GM19099 (cell line): ENCODE results near the gene RPS6KA2.

Experiments used
- POLR2A ChIP-seq: IDR thresholded peaks from 3 replicates; pipeline ENCODE4 v1.6.1; 2011; ENCODE audit warnings: low read depth; ENCODE audit not compliant: insufficient read length; ENCODE audit errors: extremely low read depth

RPS6KA2 gene

DNA sequence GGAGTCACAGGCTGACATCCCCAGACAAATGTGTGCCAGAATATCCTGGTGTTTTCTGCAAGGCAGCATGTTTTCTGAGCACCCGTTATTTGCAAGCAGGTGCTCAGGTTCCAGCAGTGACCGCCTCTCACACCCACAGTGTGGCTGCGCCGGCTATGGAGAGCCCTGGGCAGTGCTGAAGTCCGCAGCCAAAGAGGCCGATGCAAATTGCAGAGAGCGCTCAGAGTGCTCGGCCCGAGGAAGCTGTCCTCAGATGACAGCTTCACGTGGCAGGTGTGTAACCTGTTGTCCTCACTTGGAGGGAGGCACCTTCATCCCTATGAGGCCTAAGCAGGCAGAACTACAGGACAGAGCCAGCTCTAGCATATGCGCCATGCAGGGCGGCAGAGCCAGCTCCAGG is 220.9 kb downstream of the RPS6KA2 start:
- no peak for TF ChIP-seq POLR2A

GRCh38 chr6:166405386-166405785 is 221.7 kb downstream of the RPS6KA2 start:
- TF ChIP-seq POLR2A, result no peak

DNA sequence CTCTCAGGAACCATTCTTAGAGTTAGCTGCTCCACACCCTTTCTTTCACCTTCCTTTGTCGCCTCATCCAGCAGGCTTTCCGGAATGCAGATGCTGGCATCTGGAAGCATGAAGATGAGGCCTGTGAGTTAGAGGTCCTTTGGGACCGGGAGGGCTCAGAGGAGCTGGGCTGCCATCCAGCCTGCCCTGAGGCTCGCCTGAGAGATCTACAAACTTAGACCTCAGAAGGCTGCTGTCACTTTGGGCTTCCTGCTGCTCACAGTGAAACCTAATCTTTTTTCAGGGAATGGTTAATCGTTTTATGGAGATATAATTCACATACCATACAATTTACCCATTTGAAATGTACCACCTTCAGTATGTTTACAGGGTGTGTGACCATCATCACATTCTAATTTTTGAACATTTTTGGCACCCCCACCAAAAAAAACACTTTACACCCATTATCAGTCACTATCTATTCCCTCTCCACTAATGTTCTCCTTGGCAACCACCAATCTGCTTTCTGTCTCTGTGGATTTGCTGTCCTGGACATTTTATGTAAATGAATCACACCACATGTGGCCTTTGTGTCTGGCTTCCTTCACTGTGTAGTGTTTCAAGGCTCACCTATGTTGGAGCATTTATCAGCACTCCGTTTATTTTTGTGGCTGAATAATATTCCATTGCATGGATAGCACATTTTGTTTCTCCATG is 224.3 kb downstream of the RPS6KA2 start:
- no peak for TF ChIP-seq POLR2A

GRCh38 chr6:166400181-166400580 is 226.9 kb downstream of the RPS6KA2 start:
- TF ChIP-seq POLR2A, result no peak

- TF ChIP-seq POLR2A, result no peak
These were observed 228.7 kb downstream of the RPS6KA2 start for GRCh38 chr6:166398348-166398747.

DNA sequence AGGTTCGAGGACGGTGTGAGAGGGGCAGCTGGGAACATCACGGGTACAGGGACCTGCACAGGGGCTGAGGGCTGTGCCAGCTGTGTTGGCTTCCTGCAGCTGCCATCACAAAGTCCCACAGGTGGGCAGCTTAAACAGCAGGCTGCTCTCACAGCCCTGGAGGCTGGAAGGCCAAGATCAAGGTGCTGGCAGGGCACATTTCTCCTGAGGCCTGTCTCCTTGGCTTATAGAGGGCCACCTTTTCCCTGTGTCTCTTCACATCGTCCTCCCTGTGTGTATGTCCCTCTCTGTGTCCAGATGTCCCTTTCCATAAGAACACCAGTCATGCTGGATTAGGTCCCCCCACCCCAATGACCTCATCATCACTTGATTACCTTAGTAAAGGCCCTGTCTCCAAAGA is 229.2 kb downstream of the RPS6KA2 start:
- TF ChIP-seq POLR2A, result no peak

DNA sequence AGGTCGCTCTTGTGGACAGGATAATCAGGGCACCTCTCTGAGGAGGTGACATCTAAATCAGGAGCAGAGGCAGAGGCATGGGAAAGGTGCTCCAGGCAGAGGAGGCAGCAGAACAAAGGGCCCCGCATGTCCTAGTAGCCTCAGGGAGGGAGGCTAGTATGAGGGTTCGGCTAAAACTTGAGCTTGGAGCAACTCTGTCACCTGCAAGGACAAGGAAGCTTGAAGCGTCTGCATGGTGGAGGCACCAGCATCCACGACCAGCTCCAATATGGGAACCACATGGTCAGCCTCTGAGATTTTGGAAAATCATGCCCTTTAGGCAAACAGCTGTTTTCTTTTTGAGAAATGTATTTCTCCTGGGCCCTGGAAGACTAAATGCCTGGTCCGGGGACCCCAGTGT is 231.3 kb downstream of the RPS6KA2 start:
- TF ChIP-seq POLR2A, result no peak

DNA sequence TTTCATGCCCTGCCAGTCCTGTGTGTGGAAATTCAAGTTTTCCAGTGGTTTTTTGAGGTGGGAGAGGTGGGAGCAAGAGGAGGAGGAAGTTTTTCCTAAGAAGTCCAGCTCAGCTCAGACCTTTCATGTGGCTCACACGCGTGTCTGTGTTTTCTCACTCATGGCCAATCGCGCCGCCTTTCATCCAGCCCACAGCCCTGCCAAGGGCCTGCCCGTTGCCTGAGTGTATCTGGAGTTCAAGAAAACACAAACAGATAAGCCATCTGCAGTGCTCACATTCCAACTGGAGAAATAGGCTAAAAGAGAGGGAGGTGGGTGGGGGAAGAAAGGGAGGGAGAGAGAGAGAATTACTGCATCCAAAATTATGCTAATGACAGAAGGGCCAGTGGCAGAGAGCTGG is 231.7 kb downstream of the RPS6KA2 start:
- TF ChIP-seq POLR2A, result no peak

DNA sequence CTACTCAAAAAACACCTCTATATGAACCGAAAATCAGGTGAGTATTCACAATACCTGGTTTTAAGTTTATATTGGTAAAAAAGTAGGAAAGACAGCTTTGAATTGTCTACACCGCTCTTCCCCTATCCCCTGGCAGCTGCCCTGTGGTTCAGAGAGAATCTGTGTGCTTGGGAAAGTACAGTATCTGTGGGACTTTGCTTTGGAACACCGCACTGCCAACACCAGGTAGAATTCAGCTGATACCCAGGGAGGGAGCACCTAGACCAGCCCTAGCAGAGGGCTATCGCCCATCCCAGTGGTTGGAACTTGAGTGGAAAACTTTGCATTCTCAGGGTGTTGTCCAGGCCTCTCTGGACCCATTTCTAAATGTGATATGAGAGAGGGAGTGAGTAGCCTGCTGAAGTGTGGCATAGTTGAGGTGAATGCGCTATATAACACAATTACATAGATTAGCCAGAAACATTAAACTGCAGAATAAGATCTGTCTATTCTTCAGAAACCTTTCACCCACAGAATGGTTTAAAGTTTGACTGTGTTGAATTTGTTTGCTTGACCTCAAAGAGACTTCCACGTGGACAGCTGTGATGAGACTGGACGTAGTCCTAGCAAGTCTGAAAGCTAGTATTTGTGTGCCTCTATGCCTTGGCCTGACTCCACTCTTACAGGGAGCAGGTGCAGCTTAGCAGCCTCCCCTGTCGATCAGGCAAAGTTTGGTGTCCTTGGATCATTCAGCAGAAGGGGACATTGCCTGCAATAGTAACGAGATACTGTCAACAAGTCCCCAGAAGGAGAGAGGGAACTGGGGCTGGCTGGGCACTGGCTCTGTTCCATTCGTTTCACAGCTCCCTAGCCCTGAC is 232.8 kb downstream of the RPS6KA2 start:
- TF ChIP-seq POLR2A, result no peak

DNA sequence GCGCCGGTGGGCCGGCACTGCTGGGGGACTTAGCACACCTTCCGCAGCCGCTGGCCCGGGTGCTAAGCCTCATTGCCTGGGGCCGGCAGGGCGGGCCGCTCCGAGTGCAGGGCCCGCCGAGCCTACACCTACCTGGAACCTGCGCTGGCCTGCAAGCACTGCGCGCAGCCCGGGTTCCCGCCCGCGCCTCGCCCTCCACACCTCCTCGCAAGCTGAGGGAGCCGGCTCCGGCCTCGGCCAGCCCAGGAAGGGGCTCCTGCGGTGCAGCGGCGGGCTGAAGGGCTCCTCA is 233.6 kb downstream of the RPS6KA2 start:
- no peak for TF ChIP-seq POLR2A

GRCh38 chr6:166389119-166389518 is 237.9 kb downstream of the RPS6KA2 start:
- no peak for TF ChIP-seq POLR2A

DNA sequence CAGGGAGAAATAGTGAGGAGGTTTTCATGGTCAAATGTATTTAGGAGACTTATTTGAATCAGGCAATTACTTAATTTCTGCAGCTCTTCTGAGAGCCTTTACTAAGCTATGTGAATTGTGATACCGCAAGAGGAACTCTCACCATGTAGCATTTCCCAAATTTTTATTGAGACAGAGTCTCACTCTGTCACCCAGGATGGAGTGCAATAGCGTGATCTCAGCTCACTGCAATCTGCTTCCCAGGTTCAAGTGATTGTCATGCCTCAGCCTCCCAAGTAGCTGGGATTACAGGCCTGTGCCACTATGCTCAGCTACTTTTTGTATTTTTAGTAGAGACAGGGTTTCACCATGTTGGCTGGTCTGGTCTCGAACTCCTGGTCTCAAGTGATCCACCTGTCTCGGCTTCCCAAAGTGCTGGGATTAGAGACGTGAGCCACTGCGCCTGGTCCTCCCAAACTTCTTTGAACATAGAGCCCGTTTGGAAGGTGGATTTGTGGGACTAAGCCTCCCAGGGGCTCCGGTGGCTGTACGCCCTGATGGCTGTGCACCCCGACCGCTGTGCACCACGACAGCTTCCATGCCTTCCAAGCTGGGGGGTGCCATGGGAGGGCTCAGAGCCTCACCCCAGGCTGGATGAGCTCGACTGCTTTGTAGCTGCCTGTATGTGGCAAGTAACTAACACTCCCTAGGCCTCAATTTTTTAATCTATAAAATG is 238.6 kb downstream of the RPS6KA2 start:
- no peak for TF ChIP-seq POLR2A

DNA sequence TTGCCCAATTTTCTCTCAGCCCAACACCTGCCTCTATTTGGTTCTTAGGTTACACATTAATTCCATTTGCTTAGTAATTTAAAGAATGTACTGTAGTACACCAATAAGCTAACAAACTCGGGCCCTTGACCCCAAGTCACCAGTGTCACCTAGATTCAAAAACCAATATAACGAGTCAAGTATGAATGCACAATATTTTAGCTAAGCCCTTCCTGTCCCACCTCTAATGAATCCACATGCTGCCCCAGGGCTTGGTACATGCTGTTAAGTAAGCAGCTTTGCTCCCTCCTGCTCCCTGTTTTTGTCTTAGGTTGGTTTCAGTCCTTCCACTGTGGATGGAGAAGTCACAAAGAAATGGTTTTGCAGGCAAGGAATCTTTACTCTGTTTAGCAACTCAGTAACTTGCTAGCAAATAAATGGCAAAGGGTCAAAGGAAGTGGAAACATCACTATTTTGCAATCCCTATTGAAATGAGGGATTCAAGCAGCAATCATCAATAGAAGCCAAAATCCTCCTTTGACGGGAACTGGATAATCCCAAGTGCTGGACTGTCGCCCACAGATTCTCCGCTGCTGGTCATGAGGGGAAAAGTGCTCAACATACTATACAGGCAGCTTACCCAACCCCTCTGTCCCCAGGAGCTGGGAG is 239.3 kb downstream of the RPS6KA2 start:
- no peak for TF ChIP-seq POLR2A

- no peak for TF ChIP-seq POLR2A
These were observed 240.9 kb downstream of the RPS6KA2 start for GRCh38 chr6:166386111-166386510.

DNA sequence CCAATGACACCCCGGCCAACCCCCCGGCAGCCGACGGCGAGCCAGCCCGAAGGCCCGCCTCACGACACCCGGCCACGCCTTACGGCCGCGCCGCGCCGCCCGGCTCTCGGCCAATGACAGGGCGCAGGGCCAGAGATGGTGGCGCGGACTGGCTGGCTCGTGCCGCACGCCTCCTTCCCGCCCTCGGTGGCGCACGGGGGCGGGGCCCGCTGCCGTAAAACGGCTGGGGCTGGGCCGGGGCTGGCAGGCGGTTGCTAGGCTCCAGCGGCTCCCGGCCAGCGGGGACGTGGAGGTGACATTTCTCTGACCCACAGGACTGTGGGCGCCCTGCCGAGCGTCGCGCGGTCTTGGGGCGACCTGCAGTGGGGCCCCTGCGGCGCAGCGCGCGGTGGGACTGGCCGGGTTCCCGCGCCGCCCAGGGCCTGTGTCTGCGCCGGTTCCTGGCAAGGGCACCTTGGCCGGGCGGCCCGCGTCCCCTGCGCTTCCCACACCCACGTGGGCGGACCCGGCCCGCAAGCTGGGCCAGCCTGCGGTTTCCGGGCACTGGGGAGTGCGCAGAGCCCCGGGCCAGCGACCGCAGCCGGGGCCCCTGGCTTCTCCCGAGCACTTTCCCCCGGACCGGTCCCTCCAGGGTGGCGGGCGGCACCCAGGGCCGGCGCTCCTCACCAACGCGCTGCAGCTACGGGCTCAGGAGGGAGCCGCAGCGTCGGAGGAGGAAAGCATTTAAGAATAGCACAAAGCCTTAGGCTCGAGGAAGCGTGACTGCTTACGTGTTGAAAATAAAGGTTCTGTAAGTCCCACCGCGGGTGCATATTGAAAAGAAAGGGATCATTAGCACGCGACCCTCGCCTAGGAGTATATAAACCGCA is 243.9 kb downstream of the RPS6KA2 start, which contains the start of gene MPC1:
Gene MPC1, minus strand, starts transcription at position 8 of the 869 bp plus-strand sequence. CDS start 64 bp downstream, outside the sequence.
- TF ChIP-seq POLR2A, result peak; percentile 77

DNA sequence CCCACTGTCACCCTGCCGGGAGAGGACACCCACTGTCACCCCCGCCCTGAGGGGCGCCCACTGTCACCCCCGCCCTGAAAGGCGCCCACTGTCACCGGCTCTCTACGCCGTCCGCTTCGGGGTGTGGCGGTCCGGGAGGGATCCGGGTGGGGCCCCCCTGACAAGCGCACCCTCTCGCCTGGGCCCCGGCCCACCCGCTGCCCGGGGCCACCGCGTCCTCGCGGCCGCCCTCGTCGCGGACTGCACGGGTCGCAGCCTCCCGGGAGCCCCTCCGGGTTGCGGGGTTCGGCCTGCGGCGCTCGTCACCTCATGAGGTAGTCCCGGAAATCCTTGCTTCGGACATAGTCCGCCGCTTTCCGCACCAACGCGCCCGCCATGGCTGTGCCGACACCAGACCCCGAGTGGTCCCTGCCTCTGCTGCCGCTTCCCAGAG is 244.5 kb downstream of the RPS6KA2 start:
- peak; percentile 74 for TF ChIP-seq POLR2A
